Stimulated activated CD8-positive, alpha-beta memory T cell treated with anti-CD3 and anti-CD28 coated beads, Interleukin-2, amount 100 ng/mL, for 1 hour (primary cell): ENCODE data around the gene KTN1.

Experiments
- DNase-seq, 2 donors: peaks; one replicate each; pipeline ENCODE4 v3.0.0-alpha.2; 2020; ENCODE audit warnings: low read depth in 2 of 2

Gene KTN1

DNA sequence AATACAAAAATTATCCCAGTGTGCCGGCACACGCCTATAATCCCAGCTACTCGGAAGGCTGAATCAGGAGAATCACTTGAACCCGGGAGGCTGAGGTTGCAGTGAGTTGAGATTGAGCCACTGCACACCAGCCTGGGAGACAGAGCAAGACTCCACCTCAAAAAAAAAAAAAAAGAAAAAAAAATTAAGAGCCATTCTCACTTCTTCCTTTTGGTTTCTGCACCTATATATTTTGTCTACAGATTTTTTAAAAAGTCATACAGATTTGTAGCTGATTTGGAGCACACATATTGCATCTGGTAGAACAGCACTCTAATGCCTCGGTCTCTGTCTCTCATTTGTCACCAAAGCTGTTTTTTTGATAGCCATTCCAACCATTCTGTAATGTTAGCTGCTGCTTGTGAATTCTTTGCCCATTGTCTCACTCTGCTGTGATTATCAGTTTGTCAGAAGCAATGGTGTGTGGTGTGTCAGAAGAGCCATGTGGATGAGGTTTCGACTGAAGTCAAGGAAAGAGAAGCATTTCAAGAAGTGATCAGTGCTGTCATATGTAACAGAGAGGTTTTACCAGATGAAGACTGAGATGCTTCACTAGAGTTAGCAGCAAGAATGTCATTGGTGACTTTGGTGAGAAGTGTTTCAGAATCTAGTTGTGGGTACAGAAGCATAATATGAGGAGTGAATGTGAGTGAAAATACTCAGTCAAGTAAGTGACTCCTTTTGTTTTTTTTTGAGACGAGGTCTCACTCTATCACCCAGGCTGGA lies 8.7 kb upstream of the KTN1 start:
- DNase-seq, result no peak

DNA sequence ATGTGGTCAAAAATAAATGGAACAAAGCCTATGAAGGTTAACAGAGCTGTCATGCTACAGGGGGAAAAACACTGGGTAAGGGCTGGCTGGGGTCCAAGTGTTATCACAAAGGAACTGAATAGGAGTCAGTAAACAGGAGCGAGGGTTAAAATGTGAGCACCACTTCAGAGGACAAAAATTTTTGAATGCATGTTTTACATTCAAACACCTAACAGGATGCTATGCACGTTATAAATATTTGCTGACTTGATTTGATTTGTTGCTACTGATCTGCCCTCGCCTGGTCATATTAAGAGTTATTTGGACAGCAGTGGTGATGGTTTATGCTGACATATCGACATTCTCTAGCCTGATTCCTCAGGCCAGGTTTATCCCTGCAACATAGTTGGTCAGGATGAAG lies 7.4 kb upstream of the KTN1 start:
- no peak for DNase-seq

DNA sequence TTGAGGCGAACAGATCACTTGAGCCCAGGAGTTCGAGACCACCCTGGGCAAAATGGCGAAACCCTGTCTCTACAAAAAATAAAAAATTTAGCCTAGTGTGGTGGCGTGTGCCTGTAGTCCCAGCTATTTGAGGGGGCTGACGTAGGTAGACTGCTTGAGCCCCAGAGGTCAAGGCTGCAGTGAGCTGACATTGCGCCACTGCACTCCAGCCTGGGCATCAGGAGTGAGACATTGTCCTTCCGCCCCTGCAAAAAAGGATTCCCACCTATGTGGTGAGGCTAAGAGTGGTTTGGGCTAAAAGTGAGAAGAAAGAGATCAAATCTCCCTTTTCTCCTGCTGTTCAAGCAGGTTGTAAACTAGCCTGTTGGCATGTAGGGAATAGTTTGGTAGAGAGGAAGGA lies 5.0 kb upstream of the KTN1 start:
- DNase-seq, result no peak

DNA sequence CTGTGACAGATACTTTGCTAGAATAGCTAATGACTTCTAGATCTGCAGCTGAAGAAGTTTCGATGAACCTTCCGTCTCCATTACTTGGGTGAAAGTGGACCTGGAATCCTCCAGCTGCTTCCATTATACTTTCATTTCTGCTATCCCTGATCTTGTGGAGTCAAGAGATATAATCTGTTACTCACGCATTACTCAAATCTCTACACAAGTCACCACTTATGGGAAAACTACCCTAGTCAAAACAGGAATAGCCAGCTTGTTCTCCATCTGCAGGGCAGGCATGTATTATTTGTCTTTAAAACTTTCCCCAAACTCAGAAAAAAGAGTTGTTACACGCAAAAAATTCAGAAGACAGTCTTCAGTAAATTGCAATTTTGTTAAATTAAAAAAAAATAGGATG lies 2.8 kb upstream of the KTN1 start:
- no peak for DNase-seq

GRCh38 chr14:55578511-55578910 lies 1.5 kb upstream of the KTN1 start:
- no peak for DNase-seq

DNA sequence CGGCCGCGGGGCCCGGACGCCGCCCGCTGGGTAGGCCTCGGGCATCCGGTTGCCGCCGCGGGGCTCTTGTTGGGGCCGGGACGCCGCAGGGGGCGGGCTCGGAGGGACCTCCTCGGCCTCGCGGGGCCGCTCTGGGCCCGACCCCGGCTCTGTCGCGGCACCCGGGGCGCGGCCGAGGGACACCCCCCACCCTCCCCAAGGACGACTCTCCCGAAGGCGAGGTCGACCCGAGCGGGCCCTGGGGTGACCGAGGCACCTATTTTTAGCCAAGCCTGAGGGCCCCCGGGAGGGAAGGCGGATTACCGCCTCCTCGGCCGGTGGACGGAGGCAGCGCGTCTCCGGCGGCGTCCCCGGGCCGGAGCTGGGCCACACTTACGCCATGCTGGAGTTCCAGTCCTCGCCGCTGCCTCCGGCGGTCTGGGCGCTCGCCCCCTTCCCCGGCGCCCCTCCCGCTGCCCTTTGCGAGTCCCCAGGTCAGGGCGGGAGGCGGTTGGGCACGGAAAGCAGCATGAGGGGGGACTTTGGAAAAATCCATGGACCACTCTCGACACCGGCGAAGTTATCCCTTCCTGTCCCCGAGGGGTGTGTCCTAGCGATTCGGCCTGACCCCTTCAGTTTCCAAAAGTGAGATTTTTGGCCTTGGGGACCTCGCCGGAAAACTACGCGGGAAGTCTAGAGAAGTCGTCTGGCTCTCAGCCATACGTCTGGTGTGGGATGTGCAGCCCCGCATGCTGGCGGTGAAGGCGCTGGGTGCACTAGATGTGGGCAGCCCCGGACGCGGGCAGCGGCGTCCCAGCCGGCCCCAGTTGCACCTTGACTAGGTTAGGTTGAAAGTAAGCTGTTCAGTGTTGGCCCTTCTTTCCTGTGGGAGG lies 699 bp downstream of the KTN1 start:
- peak in 1 of 2 donors; percentile 21 for DNase-seq

DNA sequence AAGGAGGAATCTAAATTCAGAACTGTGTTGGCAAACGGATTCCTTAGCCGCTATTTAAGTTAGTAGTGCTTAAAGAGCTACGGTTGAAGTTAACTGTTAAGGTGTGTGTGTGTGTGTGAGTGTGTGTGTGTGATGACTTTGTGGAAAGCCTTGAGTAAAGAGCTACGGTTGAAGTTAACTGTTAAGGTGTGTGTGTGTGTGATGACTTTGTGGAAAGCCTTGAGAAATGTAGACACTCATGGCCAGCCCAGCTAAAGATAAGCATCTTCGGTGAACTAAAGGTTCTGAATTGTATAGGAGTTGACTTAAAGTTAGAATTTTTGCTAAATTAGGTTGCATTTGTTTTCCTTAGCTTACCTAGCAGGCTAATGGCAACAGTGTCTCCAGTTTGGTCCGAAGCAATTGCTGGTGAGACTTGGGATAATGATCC lies 1.4 kb downstream of the KTN1 start:
- DNase-seq, result no peak

GRCh38 chr14:55582746-55583145 lies 2.7 kb downstream of the KTN1 start:
- no peak for DNase-seq

- no peak for DNase-seq
Observed at GRCh38 chr14:55583942-55584468, 4.0 kb downstream of the KTN1 start.

- no peak for DNase-seq
Observed at GRCh38 chr14:55585854-55586253, 5.8 kb downstream of the KTN1 start.

GRCh38 chr14:55586411-55586810 lies 6.4 kb downstream of the KTN1 start:
- no peak for DNase-seq

DNA sequence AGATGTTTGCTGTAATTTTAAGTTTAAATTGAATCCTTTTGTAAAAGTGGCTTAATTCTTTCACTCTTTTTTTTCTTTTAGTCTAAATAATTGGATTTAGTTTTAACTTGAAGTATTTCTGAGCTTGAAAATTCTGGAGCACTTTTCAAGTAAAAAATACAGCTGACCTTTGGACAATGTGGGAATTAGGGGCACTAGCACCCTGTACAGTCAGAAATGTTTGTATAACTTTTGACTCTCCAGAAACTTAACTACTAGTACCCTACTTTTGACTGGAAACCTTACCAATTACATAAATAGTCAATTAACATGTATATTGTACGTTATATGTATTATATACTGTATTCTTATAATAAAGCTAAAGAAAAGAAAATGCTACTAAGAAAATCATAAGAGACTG lies 7.8 kb downstream of the KTN1 start:
- DNase-seq, result no peak

- DNase-seq, result no peak
Observed at GRCh38 chr14:55588259-55588699, 8.3 kb downstream of the KTN1 start.

DNA sequence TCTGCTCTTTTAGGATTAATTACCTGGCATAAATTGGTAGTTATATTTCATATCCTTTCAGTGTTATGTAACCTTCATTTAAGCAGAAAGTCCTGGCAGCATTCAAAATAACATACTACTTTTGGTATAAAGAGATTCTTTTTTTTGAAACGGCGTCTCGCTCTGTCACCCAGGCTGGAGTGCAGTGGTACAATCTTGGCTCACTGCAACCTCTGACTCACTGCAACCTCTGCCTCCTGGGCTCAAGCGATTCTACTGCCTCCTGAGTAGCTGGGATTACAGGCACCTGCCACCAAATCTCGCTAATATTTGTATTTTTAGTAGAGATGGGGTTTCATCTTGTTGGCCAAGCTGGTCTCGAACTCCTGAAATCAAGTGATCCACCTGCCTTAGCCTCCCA lies 9.2 kb downstream of the KTN1 start:
- no peak for DNase-seq

- DNase-seq, result no peak
Observed at GRCh38 chr14:55592436-55592835, 12.4 kb downstream of the KTN1 start.

DNA sequence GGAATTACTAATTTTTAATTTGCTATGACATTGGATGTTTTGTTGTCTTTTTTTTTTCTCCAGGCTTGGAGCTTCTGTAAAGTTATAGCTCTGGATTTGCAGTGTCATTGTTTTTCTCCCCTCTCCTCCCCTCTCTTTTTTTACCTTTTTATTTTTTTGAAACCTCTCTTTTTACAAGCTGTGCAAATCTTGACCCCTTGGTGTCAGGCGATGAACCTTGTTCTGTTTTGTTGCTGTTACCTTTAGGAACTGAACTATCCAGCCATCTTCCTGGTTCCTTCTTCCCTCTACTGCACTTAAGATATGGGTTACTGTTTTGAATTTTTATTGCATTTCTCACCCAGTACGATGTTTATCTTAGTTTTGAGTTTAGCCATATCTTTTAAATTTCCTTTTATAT lies 13.7 kb downstream of the KTN1 start:
- no peak for DNase-seq

GRCh38 chr14:55599250-55599879 lies 19.4 kb downstream of the KTN1 start:
- no peak for DNase-seq

GRCh38 chr14:55600784-55601561 lies 21.0 kb downstream of the KTN1 start:
- DNase-seq, result no peak

- no peak for DNase-seq
Observed at GRCh38 chr14:55603401-55603953, 23.5 kb downstream of the KTN1 start.

- no peak for DNase-seq
Observed at GRCh38 chr14:55604488-55604887, 24.5 kb downstream of the KTN1 start.

GRCh38 chr14:55604900-55605418 lies 25.0 kb downstream of the KTN1 start:
- no peak for DNase-seq
